ENCODE measurements around the gene KRT20. TPM values are rescaled to one million over a fixed set of nuclear protein-coding genes. Genes with fewer than 3 reads are reported as not detected.

The KRT20 gene
- total RNA-seq, 5 donors from 2014 or later (not counting 1 experiment from before 2014, with no cell fraction given): 0.47 TPM; not detected in 4

DNA sequence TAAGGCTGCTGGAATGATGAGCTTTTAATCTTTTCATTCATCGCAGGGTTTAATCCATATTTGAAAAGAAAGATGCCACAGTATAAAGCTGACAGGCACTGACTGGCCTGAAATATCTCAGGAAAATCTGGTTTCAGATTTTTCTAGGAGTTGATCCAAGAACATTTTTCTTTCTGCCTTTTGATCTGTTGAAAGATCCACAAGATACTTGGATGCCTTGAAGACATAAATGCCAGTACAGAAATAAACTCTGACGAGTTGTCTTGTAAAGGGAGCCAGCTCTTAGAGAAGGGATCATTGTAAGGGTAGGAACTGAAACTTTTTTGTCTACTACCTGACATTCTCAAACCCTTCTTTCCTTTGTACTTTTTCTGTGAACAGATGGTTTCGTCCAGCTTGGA, 25.4 kb upstream of the KRT20 start:
- ATAC-seq (replicated peaks in 1 of 4): no peak
- Mint-ChIP-seq H3K27me3 (peaks cover 34 to 38% of the 10 kb centered on the region in 2 donors), H3K27ac (no peak overlapping the region), H3K9me3 (no peaks in the 10 kb centered on the region), H3K36me3 (no peaks in the 10 kb centered on the region), H3K4me3 (no peak overlapping the region), H3K4me1 (no peaks in the 10 kb centered on the region)
- H3K27me3 ChIP-seq (replicated peaks in 1 of 2; ENCODE audit: control insufficient read depth in 2 of 2, extremely low read depth in 1 of 2, insufficient read depth in 2 of 2, low read length in 1 of 2): peaks cover 5 to 13% of the 10 kb centered on the region in 2 experiments
- no peaks in the 10 kb centered on the region for H3K4me1 ChIP-seq (ENCODE audit: control insufficient read depth in 1 of 2, extremely low read depth in 1 of 2, insufficient read depth in 2 of 2, low read length in 2 of 2)
- no peaks in the 10 kb centered on the region for H3K9me3 ChIP-seq
- CTCF ChIA-PET: interaction anchor here in 1 of 2 donors (1.2 to 2.5 kb wide), 4 partner anchors 412 to 752 kb away, joined by 3 to 14 read pairs (median 4); no protein-coding TSS in a partner anchor
- H3K4me3 ChIP-seq (ENCODE audit: control insufficient read depth in 1 of 2, extremely low read depth in 1 of 2, low read length in 1 of 2): no peak overlapping the region
- DNase-seq: no peak
- no peaks in the 10 kb centered on the region for H3K36me3 ChIP-seq (ENCODE audit: control insufficient read depth in 2 of 2, extremely low read depth in 1 of 2, insufficient read depth in 1 of 2, low read length in 1 of 2)
- H3K27ac ChIP-seq (ENCODE audit: low read length): no peak overlapping the region
- WGBS (ENCODE audit: insufficient coverage): 100% methylated on average over 1 of the region's 3 CpGs
- POLR2A ChIA-PET: no interaction called here

DNA sequence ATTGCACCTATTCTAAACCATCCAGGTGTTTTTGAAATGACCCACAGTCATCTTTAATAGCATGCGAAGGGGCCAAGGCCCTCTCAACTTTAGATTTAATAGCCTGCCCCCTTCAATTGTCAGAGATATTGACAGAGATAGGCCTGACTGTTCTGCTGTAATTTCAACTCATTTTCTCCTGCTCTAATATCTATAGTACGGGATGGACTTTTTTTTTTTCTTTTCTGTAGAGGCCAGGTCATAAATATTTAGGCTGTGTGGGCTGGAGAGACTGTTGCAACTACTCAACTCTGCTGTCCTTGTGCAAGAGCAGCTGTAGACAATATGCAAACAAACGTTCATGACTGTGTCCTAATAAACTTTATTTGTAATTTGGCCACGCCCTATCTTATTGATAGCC, 24.7 kb upstream of the KRT20 start:
- Histone ChIP-seq H3K27ac (ENCODE audit: low read length) (no peak overlapping the region), H3K27me3 (replicated peaks in 1 of 2; ENCODE audit: control insufficient read depth in 2 of 2, extremely low read depth in 1 of 2, insufficient read depth in 2 of 2, low read length in 1 of 2) (peaks cover 5 to 19% of the 10 kb centered on the region in 2 experiments), H3K4me3 (ENCODE audit: control insufficient read depth in 1 of 2, extremely low read depth in 1 of 2, low read length in 1 of 2) (no peak overlapping the region), H3K4me1 (ENCODE audit: control insufficient read depth in 1 of 2, extremely low read depth in 1 of 2, insufficient read depth in 2 of 2, low read length in 2 of 2) (no peaks in the 10 kb centered on the region), H3K36me3 (ENCODE audit: control insufficient read depth in 2 of 2, extremely low read depth in 1 of 2, insufficient read depth in 1 of 2, low read length in 1 of 2) (no peaks in the 10 kb centered on the region), H3K9me3 (no peaks in the 10 kb centered on the region)
- peaks cover 34 to 45% of the 10 kb centered on the region in 2 donors for H3K27me3 Mint-ChIP-seq
- ChIA-PET POLR2A (interaction anchor here in 1 of 2 donors (0.6 kb wide), 1 partner anchor 439 kb away, joined by 4 read pairs; no protein-coding TSS in a partner anchor), CTCF (interaction anchor here in 1 of 2 donors (0.6 to 2.5 kb wide), 8 partner anchors 413 to 756 kb away, joined by 3 to 14 read pairs (median 4); no protein-coding TSS in a partner anchor)
- no peaks in the 10 kb centered on the region for H3K4me1 Mint-ChIP-seq
- ATAC-seq (replicated peaks in 1 of 4) (no peak), DNase-seq (no peak)
- no peaks in the 10 kb centered on the region for H3K36me3 Mint-ChIP-seq
- H3K9me3 Mint-ChIP-seq: no peaks in the 10 kb centered on the region
- WGBS (ENCODE audit: insufficient coverage): no CpG with 5 or more reads among the region's 4 CpGs
- H3K4me3 Mint-ChIP-seq: no peak overlapping the region
- H3K27ac Mint-ChIP-seq: no peak overlapping the region

DNA sequence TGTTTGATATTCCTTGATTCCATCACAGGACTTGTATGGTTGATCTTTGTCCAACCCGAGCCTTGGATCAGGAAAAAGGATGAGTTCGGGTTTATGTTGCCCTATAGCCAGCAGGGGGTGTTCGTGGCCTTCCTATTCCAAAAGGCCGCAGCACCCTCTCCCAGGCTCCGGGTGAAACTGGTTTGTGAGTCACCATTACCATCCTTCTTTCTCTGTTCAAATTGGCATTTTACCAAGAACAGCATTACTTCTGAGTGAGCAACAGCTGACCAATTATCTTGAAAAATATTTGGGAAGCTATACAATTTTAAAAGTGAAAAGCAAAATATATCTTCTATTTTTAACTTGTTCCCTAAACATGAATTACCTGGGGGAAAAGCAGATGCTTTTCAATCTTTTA, 24.3 kb upstream of the KRT20 start:
- H3K27me3 Mint-ChIP-seq: peaks cover 37 to 49% of the 10 kb centered on the region in 2 donors

DNA sequence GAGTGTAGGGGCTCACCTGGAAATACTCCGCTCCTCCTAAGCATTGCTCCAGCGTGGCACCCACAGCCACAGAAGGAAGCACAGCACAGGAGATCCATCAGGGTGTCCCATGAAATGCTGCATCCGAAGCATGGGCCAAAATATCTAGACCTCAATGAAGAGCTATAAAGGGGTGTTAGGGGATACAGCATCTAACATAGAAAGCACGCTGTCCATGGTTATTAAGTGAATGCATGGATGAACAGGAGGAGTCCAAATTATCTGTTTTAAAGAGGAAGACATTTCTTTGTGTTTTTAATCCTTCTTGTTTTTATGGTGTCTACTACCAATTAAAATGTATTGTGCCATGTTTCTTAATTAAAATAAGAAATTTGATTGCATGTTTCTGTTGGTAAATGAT, 21.6 kb upstream of the KRT20 start:
- H3K27ac ChIP-seq (ENCODE audit: low read length): no peak overlapping the region
- H3K4me1 Mint-ChIP-seq: no peaks in the 10 kb centered on the region
- H3K4me1 ChIP-seq (ENCODE audit: control insufficient read depth in 1 of 2, extremely low read depth in 1 of 2, insufficient read depth in 2 of 2, low read length in 2 of 2): no peaks in the 10 kb centered on the region
- 94% methylated on average over 3 of the region's 4 CpGs for WGBS (ENCODE audit: insufficient coverage)
- H3K9me3 Mint-ChIP-seq: no peaks in the 10 kb centered on the region
- no peak overlapping the region for H3K4me3 ChIP-seq (ENCODE audit: control insufficient read depth in 1 of 2, extremely low read depth in 1 of 2, low read length in 1 of 2)
- H3K27ac Mint-ChIP-seq: no peak overlapping the region
- peaks cover 8 to 21% of the 10 kb centered on the region in 2 experiments for H3K27me3 ChIP-seq (replicated peaks in 1 of 2; ENCODE audit: control insufficient read depth in 2 of 2, extremely low read depth in 1 of 2, insufficient read depth in 2 of 2, low read length in 1 of 2)
- no peak overlapping the region for H3K4me3 Mint-ChIP-seq
- DNase-seq: no peak
- POLR2A ChIA-PET: no interaction called here
- H3K9me3 ChIP-seq: no peaks in the 10 kb centered on the region
- CTCF ChIA-PET: interaction anchor here in 1 of 2 donors (0.7 kb wide), 1 partner anchor 755 kb away, joined by 3 read pairs; no protein-coding TSS in a partner anchor
- peaks cover 39 to 55% of the 10 kb centered on the region in 2 donors for H3K27me3 Mint-ChIP-seq
- no peaks in the 10 kb centered on the region for H3K36me3 Mint-ChIP-seq
- ATAC-seq (replicated peaks in 1 of 4): no peak
- no peaks in the 10 kb centered on the region for H3K36me3 ChIP-seq (ENCODE audit: control insufficient read depth in 2 of 2, extremely low read depth in 1 of 2, insufficient read depth in 1 of 2, low read length in 1 of 2)

More for the DNA sequence above, 24.3 kb upstream of the KRT20 start:
- ATAC-seq (replicated peaks in 1 of 4) (peak; percentile 80 to 84 (median 82)), DNase-seq (peak in 34 of 35 experiments; percentile 24 to 80 (median 49))
- Mint-ChIP-seq H3K36me3 (no peaks in the 10 kb centered on the region), H3K4me3 (no peak overlapping the region), H3K27ac (no peak overlapping the region), H3K9me3 (no peaks in the 10 kb centered on the region), H3K4me1 (no peaks in the 10 kb centered on the region)
- no peaks in the 10 kb centered on the region for H3K9me3 ChIP-seq
- no peak overlapping the region for H3K27ac ChIP-seq (ENCODE audit: low read length)
- CTCF ChIA-PET: interaction anchor here (0.6 to 2.5 kb wide), 7 partner anchors 413 to 771 kb away, joined by 3 to 14 read pairs (median 4); no protein-coding TSS in a partner anchor
- no peak overlapping the region for H3K4me3 ChIP-seq (ENCODE audit: control insufficient read depth in 1 of 2, extremely low read depth in 1 of 2, low read length in 1 of 2)
- H3K27me3 ChIP-seq (replicated peaks in 1 of 2; ENCODE audit: control insufficient read depth in 2 of 2, extremely low read depth in 1 of 2, insufficient read depth in 2 of 2, low read length in 1 of 2): peaks cover 5 to 21% of the 10 kb centered on the region in 2 experiments
- no peaks in the 10 kb centered on the region for H3K36me3 ChIP-seq (ENCODE audit: control insufficient read depth in 2 of 2, extremely low read depth in 1 of 2, insufficient read depth in 1 of 2, low read length in 1 of 2)
- no peaks in the 10 kb centered on the region for H3K4me1 ChIP-seq (ENCODE audit: control insufficient read depth in 1 of 2, extremely low read depth in 1 of 2, insufficient read depth in 2 of 2, low read length in 2 of 2)
- POLR2A ChIA-PET: interaction anchor here in 1 of 2 donors (0.6 kb wide), 1 partner anchor 438 kb away, joined by 4 read pairs; no protein-coding TSS in a partner anchor
- WGBS (ENCODE audit: insufficient coverage): 15% methylated on average over 3 of the region's 5 CpGs

DNA sequence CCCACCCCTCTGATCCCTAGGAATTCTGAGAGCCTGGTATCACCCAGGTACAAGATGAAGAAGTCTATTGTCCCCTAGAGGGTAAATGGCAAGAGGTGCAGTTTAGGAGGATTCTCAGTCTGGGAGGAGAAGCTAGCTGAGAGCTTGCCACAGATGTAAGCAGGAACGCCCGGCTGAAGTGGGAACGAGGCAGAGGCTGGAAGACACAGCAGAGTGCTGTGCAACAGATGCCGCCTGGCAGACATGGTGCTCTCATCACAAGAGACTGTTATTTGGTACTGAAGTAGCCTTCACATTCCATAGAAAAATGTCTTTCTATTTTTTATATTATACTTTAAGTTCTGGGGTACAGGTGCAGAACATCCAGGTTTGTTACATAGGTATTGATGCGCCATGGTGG, 20.3 kb upstream of the KRT20 start:
- peaks cover 8 to 21% of the 10 kb centered on the region in 2 experiments for H3K27me3 ChIP-seq (replicated peaks in 1 of 2; ENCODE audit: control insufficient read depth in 2 of 2, extremely low read depth in 1 of 2, insufficient read depth in 2 of 2, low read length in 1 of 2)
- no CpG with 5 or more reads among the region's 5 CpGs for WGBS (ENCODE audit: insufficient coverage)
- Mint-ChIP-seq H3K4me1 (no peaks in the 10 kb centered on the region), H3K36me3 (no peaks in the 10 kb centered on the region), H3K4me3 (no peak overlapping the region), H3K27me3 (peaks cover 42 to 59% of the 10 kb centered on the region in 2 donors), H3K27ac (no peak overlapping the region), H3K9me3 (no peaks in the 10 kb centered on the region)
- ChIA-PET CTCF (interaction anchor here in 1 of 2 donors (0.5 to 1.2 kb wide), 2 partner anchors 34 to 743 kb away, joined by 3 to 4 read pairs; no protein-coding TSS in a partner anchor), POLR2A (no interaction called here)
- H3K4me1 ChIP-seq (ENCODE audit: control insufficient read depth in 1 of 2, extremely low read depth in 1 of 2, insufficient read depth in 2 of 2, low read length in 2 of 2): no peaks in the 10 kb centered on the region
- DNase-seq: no peak
- H3K27ac ChIP-seq (ENCODE audit: low read length): no peak overlapping the region
- H3K9me3 ChIP-seq: no peaks in the 10 kb centered on the region
- H3K4me3 ChIP-seq (ENCODE audit: control insufficient read depth in 1 of 2, extremely low read depth in 1 of 2, low read length in 1 of 2): no peak overlapping the region
- ATAC-seq (replicated peaks in 1 of 4): no peak
- no peaks in the 10 kb centered on the region for H3K36me3 ChIP-seq (ENCODE audit: control insufficient read depth in 2 of 2, extremely low read depth in 1 of 2, insufficient read depth in 1 of 2, low read length in 1 of 2)

DNA sequence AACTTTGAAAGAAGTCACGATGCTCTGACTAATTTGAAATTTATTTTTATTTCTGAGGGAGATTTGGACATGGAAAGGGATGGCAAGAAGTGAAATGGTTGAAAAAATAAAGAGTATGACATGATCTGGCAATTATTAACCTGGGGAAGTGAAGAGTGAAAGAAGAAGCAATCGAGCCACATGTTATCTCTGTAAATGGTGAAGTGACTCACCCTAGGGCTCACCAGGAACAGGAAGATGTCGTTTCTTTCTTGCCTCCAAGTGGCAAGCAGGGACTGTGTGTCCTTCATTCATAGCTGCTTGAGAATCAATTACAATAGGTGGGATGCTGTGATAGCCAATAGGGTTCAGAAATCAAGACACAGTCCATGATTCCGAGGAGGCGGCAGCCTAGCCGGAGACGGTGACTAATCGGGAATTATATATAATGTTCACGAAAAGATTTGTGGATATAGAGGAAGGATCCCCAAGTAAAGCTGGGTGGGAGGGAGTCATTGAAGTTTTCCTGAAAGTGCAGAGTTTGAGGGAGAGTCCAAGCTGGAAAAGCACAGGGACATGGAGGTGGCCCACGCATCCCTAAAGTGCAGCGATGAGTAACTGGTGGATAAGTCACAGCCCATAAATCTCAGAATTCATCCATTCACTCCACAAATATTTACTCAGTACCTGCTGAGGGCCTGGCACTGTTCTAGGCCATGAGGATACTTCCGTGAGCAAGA, 18.2 kb upstream of the KRT20 start:
- Histone ChIP-seq H3K27me3 (replicated peaks in 1 of 2; ENCODE audit: control insufficient read depth in 2 of 2, extremely low read depth in 1 of 2, insufficient read depth in 2 of 2, low read length in 1 of 2) (peaks cover 8 to 18% of the 10 kb centered on the region in 2 experiments), H3K4me1 (ENCODE audit: control insufficient read depth in 1 of 2, extremely low read depth in 1 of 2, insufficient read depth in 2 of 2, low read length in 2 of 2) (no peaks in the 10 kb centered on the region), H3K9me3 (no peaks in the 10 kb centered on the region), H3K36me3 (ENCODE audit: control insufficient read depth in 2 of 2, extremely low read depth in 1 of 2, insufficient read depth in 1 of 2, low read length in 1 of 2) (no peaks in the 10 kb centered on the region), H3K27ac (ENCODE audit: low read length) (no peak overlapping the region), H3K4me3 (ENCODE audit: control insufficient read depth in 1 of 2, extremely low read depth in 1 of 2, low read length in 1 of 2) (no peak overlapping the region)
- ChIA-PET CTCF (no interaction called here), POLR2A (no interaction called here)
- Mint-ChIP-seq H3K36me3 (no peaks in the 10 kb centered on the region), H3K9me3 (no peaks in the 10 kb centered on the region), H3K27me3 (peaks cover 42 to 57% of the 10 kb centered on the region in 2 donors), H3K4me3 (no peak overlapping the region), H3K27ac (no peak overlapping the region), H3K4me1 (no peaks in the 10 kb centered on the region)
- ATAC-seq (replicated peaks in 1 of 4) (no peak), DNase-seq (no peak)
- WGBS (ENCODE audit: insufficient coverage): 75% methylated on average over 11 of the region's 12 CpGs
